Measurements from ENCODE around the gene CLCN7.

Gene CLCN7

DNA sequence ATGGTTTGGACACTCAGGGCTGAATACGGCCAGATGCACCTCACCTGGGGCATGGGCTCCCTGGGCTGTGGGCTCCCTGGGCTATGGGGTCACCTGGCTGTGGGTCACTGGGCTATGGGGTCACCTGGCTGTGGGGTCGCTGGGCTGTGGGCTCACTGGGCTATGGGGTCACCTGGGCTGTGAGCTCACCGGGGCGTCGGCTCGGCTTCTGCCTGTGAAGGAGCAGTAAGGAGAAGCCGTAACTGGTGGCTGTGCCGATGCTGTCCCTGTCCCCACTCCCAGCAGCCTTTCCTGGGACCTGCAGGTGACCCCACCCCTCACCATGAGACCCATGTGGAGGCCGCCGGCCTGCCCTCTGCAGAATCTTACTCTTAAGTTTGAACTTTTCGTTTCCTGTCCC is 45.8 kb downstream of the CLCN7 start:
- no peak for DNase-seq

- no peak for DNase-seq
These were observed 46.3 kb downstream of the CLCN7 start for GRCh38 chr16:1428511-1428910.

DNA sequence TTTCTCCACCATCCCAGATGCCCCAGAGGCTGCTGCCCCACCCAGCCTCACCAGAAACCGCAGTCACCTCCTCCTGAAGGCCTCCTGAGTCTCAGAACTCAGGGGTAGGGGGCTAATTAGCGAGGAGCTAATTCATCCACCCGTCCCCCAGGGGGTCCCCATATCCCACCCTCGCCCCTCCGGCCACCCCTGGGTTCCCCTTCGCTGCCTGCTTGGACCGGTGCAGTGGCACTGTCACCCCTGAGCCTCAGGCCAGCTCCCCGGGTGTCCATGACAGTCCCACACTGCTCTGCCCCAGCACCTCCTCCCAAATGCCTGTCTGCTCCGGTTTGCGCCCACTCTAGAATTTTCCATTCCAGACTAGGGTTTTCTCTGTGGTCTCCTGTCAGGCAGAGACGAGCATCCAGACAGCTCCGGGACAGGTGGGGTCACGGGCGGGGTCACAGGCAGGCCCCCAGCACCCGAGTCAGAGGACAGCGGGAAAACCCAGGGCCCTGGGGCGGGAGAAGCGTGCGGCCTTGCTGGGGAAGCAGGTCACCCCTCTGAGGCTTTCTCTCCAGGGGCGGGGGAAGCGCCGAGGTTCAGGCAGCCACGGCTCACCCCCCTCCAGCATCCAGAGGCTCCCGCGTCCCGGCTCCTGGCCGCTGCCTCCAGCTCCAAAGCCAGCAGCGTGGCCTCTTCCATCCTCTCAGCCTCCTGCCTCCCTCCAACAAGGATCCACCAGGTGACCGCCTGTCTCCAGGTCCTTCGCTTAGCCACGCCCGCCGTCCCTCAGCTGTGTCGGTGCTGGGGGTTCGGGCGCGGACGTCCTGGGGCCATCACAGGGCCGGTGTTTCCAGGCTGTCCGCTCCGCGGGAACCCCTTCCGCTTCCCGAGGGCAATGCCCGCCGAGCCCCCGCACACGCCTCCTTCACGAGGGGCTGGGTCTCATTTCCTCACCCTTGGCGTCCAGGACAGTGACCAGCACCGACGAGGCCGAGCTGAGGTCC is 47.1 kb downstream of the CLCN7 start:
- no peak for DNase-seq

DNA sequence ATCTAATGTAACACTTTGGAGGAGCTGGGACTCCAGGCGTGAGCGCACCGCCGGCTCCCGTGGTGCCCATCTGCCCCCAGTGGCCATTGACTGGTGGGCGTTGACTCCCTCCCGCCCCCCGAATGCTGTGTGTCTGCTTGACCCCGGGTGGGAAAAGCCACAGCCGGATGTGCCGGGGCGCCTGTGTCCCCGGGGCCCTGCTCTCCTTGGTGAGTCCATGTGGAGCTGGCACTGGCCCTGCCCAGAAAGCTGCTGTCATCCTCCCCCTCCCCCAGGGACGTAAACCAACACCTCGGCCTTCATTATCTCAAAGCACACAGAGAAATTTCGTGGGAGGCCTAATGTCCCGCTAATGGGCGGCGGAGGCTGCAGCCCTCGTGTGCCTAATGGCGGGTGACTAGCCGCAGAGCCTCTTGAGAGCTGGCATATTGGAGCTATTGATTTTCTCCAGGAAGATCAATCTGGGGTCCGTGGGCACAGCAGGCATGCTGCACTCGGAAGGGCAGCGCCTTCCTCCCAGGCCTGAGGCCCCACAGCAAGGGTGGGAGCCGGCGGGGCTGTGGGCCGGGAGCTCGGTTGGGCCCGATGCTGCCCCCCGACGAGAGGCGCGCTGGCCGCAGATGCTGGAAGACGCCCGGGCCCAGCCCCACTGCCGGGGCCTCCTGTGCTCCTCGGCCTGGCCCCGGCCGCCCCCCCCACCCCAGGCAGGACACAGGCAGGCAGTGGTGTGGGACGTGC is 47.9 kb downstream of the CLCN7 start:
- no peak for DNase-seq

- no peak for DNase-seq
These were observed 49.0 kb downstream of the CLCN7 start for GRCh38 chr16:1425616-1426370.

DNA sequence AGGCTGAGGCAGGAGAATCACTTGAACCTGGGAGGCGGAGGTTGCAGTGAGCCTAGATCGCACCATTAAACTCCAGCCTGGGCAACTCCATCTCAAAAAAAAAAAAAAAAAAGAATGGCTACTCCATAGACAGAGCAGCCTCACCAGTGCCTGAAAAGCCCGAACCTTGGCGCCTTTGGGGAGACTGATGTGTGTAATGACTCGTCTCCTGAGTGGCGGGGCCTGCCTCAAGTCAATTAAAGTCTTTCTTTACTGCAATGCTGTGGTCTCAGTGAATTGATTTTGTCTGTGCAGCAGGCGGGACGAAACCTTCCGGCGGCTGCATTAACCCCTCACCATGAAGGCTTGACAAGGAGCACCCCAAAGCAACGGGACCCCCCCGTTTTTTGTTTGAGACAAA is 50.8 kb downstream of the CLCN7 start:
- no peak for DNase-seq

DNA sequence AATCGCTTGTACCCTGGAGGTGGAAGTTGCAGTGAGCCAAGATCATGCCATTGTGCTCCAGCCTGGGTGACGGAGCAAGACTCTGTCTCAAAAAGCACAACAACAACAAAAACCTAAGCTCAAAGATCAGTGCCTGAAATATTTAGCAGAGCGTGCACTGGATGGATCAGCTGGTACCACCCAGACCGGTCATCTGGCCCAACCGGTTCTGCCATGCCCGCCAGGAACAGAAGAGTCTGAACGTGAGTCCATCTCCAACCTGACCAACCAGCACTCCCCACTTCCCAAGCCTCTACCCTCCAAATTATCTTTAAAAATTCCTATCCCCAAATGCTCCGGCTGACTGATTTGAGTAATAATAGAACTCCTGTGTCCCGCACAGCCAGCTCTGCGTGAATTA is 52.8 kb downstream of the CLCN7 start:
- DNase-seq, result no peak

DNA sequence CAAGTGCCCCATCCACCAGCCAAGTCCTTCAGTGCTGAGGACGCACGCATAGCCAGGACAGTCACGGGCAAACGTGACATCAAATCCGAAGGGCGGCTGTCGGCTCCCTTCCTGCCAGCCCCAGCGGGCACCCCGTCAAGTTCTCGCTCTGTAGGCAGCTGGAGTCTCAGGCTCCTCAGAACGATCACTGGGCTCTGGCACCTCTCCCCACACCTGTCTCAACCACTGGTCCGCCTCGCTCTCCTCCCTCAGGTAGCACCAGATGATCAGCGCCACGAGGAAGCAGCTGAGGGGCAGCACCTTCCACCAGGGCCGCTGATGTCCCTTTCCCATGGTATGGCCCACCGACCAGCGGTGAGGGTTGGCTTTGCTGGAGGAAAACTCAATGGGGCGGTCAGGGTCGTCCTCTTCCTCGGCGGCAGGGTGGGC is 54.7 kb downstream of the CLCN7 start:
- no peak for DNase-seq

GRCh38 chr16:1416521-1416941 is 58.3 kb downstream of the CLCN7 start:
- no peak for DNase-seq

DNA sequence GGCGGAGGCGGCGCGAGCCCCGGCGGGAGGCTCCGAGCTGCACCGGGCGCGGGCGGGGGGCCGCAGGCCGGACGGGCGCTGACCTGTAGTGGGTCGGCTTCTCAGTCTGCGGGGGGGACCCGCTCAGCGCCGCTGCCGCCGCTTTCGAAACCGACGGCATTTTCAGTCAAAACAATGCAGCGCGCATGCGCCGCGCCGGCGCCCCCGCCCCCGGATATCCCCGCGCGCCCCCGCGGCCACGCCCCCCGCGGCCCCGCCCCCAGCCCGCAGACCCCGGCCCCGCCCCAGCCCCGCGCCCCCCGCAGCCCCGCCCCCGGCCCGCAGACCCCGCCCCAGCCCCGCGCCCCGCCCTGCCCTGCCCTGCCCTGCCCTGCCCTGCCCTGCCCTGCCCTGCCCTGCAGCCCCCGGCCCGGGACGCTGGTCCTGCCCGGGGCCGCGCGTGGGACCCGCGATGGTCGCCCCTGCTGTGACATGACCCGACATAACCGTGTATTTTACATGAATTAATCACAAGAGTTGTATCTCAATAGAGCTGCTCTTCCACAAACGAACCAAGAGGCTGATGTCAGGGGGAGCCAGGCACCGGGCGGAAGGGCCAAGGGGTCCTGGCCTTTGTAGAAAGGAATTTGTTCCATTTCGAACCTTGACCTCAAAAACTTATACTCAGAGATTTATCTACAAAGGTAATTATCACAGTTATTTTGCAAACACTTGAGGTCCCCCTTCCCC is 60.1 kb downstream of the CLCN7 start, which contains the start of gene UNKL:
Gene UNKL, minus strand, starts transcription at position 173 of the 729 bp plus-strand sequence. Its CDS starts 13 bp downstream, at position 160.
- DNase-seq, result no peak

GRCh38 chr16:1413684-1414531 is 60.9 kb downstream of the CLCN7 start:
- no peak for DNase-seq

GRCh38 chr16:1412847-1413246 is 62.0 kb downstream of the CLCN7 start:
- DNase-seq, result no peak

GRCh38 chr16:1408171-1408837 is 66.5 kb downstream of the CLCN7 start:
- peak; percentile 71 for DNase-seq

DNA sequence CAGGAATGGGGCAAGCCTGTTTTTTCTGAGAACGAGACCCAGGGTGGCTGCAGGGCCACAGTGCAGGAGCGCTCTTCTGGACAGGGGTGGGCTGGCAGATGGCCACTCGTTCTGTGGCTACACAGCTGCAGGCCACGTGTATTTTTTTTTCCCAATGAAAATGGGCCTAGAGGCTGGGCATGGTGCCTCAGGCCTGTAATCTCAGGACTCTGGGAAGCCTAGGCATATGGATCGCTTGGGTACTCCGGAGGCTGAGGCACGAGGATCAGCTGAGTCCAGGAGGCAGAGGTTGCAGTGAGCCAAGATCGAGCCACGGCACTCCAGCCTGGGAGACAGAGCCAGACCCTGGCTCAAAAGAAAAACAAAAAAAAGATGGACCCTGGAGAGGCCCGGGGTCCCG is 67.1 kb downstream of the CLCN7 start:
- no peak for DNase-seq

DNA sequence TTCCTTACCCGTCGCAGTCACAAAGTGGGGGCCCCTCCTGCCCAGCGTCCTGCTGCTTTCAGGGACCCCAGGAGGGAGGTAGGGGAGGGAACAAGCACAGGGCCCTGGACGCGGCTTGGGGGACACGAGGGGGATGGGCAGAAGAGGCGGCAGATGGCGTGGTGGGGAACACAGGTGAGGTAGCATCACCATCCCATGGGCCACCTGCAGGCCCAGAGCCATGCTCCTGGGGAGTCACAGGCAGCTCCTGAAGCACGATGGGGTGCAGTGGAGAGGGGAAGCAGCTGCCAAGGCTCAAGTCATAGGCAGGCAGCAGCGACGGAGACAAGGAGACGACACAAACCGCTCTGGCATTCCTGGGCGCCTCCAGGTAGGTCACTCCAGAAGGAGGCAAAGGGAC is 71.1 kb downstream of the CLCN7 start:
- no peak for DNase-seq

GRCh38 chr16:1403036-1403435 is 71.8 kb downstream of the CLCN7 start:
- no peak for DNase-seq

GRCh38 chr16:1401758-1402154 is 73.1 kb downstream of the CLCN7 start:
- DNase-seq, result no peak

DNA sequence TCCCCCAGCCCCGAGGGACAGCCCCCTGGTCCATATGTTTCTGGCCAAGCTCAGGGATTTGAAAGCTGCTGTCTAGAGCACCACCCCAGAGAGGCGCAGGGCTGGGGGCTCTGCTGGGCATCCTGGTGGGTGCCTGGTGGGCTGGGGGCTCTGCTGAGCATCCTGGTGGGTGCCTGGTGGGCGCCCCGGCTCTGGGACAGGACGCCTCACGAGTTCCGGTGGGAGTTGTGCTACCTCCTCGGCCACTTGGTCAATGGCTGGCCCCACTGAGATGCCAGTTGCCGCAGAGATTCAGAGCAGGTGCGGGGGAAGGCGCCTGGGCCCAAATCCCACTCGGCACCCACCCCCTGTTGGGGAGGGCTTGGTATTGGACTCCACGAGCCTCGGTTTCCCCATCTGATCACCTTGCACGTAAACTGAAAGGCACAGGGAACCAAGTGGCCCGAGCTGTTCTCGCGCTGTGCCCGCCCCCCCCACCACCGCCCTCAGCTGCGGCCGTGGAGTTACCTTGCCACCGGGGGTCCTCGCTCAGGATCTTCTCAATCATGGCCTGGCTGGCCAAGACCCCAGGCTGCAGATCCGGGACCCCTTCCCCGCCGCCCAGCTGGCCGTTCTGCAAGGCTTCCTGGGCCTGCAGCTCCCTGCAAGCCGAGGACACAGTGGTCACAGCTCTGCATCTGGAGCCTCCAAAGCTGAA is 73.6 kb downstream of the CLCN7 start:
- DNase-seq, result no peak

DNA sequence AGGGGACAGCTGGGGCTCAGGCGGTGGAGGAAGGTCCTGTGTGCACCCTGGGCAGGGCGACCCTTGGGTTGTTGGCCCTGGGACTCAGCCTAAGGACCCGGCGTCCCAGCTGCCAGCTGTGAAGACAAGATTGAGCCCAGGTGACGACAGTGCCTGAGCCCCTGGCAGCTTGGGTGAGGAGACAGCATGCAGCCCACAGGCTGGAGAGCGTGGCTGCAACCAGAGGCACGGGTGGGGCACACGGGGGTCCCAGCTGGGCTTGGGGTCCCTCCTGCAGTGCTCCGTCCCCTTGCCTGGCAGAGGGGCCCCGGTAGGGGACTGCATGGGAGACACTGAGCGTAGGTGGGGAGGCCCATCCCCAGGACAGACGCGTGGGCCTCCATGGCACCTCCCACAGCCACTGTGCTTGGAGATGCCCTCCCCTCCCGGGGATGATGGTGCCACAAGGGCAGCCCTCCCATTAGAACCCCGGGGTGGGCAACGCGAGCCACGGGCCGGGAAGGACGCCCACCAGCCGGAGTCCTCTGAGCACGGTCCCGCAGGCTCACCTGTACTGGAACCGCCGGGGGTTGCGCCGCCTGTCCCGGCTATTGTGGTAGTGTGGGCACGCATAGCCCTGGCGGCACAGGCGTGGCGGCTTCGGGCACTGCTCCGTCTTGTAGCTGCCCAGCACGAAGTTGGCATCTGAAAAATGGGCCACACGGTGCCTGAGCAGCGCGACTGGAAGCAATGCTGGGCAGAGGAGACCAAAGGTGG is 75.8 kb downstream of the CLCN7 start:
- DNase-seq, result no peak

Measured in NCI-H446 treated with DMSO at 0.1 percent for 48 hours (cell line).